H1 (cell line): ENCODE data around the gene PDE9A.

Source experiments
- CEBPB ChIP-seq: IDR thresholded peaks from 2 replicates; pipeline ENCODE4 v1.6.1; 2012; ENCODE audit warnings: low read depth, low read length
- EP300 ChIP-seq, 2 experiments: IDR thresholded peaks; 1 replicate in 1 of 2; 2 replicates in 1 of 2; pipeline ENCODE4 v1.6.1; 2011 to 2012; ENCODE audit warnings: low read depth in 2 of 2, low read length in 2 of 2, mild to moderate bottlenecking in 2 of 2, borderline replicate concordance in 1 of 2, inconsistent platforms in 1 of 2, moderate library complexity in 1 of 2
- JUN ChIP-seq: IDR thresholded peaks from 2 replicates; pipeline ENCODE4 v1.6.1; 2011; ENCODE audit warnings: low read depth, mild to moderate bottlenecking, improper control_type of control experiment, low read length
- POLR2A ChIP-seq, 2 experiments: IDR thresholded peaks; 1 replicate in 1 of 2; 2 replicates in 1 of 2; pipeline ENCODE4 v1.6.1; 2011; ENCODE audit warnings: low read depth in 2 of 2, low read length in 2 of 2, mild to moderate bottlenecking in 2 of 2; ENCODE audit errors: control extremely low read depth in 1 of 2
- TBP ChIP-seq: IDR thresholded peaks from 2 replicates; pipeline ENCODE4 v1.6.1; 2011; ENCODE audit warnings: low read depth, low read length, improper control_type of control experiment

DNA sequence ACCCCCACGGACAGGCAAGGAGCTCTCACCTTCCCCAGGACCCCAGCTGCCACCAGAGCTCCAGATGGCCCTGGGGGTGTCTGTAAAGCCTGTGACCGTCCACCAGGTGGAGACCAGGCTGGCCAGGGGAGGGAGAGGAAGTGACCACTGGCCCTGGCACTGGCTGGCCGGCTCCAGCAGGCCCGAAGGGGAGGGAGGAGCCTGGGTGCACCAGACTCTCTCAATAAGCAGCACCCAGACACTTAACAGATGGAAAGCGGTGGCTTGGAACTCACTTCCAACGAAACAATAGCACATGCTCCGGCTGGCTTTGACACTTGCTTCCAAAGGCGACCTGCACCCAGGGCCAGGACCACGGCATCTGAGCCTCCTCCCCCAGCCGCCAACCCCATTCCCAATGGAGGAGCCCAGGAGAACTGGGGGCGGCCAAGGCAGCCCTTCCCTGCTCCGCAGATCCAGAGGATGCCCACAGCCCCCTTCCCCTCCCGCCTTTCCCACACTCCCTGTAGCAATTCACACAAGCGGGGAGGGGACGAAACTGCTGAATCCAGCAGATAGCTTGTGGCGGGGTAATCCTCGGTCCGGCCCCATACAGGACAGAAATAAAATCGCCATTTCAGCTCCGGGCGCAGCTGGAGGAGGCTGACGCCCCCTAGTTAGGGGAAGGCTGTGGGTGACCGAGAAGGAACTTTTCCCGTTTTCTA, 742 bp upstream of the PDE9A start:
- TF ChIP-seq EP300 (IDR thresholded peaks at IDR 0.05; ENCODE audit: borderline replicate concordance in 1 of 2, low read depth in 2 of 2, low read length in 2 of 2): no peak
- TF ChIP-seq TBP: no peak
- no peak for TF ChIP-seq POLR2A (IDR thresholded peaks at IDR 0.05; ENCODE audit: control extremely low read depth in 1 of 2, low read depth in 2 of 2, low read length in 2 of 2)
- no peak for TF ChIP-seq CEBPB
- TF ChIP-seq JUN: no peak
